ENCODE data around the gene GRIN2A.

GRIN2A gene

GRCh38 chr16:9971907-9972306, 210.3 kb downstream of the GRIN2A start:
- no CpG with 5 or more reads among the region's 2 CpGs for WGBS (ENCODE audit: extremely low coverage, insufficient coverage, low lambda C conversion rate)
- no peak overlapping the region for H2BK120ac ChIP-seq (ENCODE audit: low read depth, low read length)
- no peak overlapping the region for H3K18ac ChIP-seq (ENCODE audit: low read length)
- H3K56ac ChIP-seq (ENCODE audit: low read length), result no peak overlapping the region
- no peaks in the 10 kb centered on the region for H3K79me2 ChIP-seq (ENCODE audit: control insufficient read depth, insufficient read depth, low read length)
- H3K4ac ChIP-seq (ENCODE audit: low read depth, low read length), result no peak overlapping the region
- no peak overlapping the region for H4K8ac ChIP-seq (ENCODE audit: low read depth, low read length)
- no peak for DNase-seq
- H4K5ac ChIP-seq (ENCODE audit: low read length), result no peak overlapping the region
- H3K27me3 ChIP-seq (ENCODE audit: insufficient read depth, low read length, poor library complexity), result no peaks in the 10 kb centered on the region
- no peak overlapping the region for H2BK15ac ChIP-seq (replicated peaks; ENCODE audit: low read depth)
- no peak overlapping the region for H3K4me3 ChIP-seq (ENCODE audit: low read length)
- no peaks in the 10 kb centered on the region for H3K36me3 ChIP-seq (ENCODE audit: control insufficient read depth, insufficient read depth, low read length)
- H3K27ac ChIP-seq (ENCODE audit: low read depth, low read length), result no peak overlapping the region
- H3K79me1 ChIP-seq (ENCODE audit: low read length), result no peaks in the 10 kb centered on the region
- no peaks in the 10 kb centered on the region for H3K4me1 ChIP-seq (ENCODE audit: control insufficient read depth, low read depth, low read length)
- H2BK5ac ChIP-seq (ENCODE audit: low read length), result no peak overlapping the region
- H3K23ac ChIP-seq (ENCODE audit: low read length), result no peak overlapping the region
- no peak overlapping the region for H3K9ac ChIP-seq (ENCODE audit: low read length)
- no peak overlapping the region for H3K4me2 ChIP-seq (ENCODE audit: low read length)
- H2AK5ac ChIP-seq (ENCODE audit: low read length), result no peak overlapping the region

GRCh38 chr16:9970796-9971195, 211.4 kb downstream of the GRIN2A start:
- H4K8ac ChIP-seq (ENCODE audit: low read depth, low read length), result no peak overlapping the region
- no peak overlapping the region for H3K9ac ChIP-seq (ENCODE audit: low read length)
- H2AK5ac ChIP-seq (ENCODE audit: low read length), result no peak overlapping the region
- no peaks in the 10 kb centered on the region for H3K79me2 ChIP-seq (ENCODE audit: control insufficient read depth, insufficient read depth, low read length)
- no peak overlapping the region for H3K56ac ChIP-seq (ENCODE audit: low read length)
- DNase-seq, result no peak
- H4K5ac ChIP-seq (ENCODE audit: low read length), result no peak overlapping the region
- no peaks in the 10 kb centered on the region for H3K4me1 ChIP-seq (ENCODE audit: control insufficient read depth, low read depth, low read length)
- H3K27me3 ChIP-seq (ENCODE audit: insufficient read depth, low read length, poor library complexity), result no peaks in the 10 kb centered on the region
- no peak overlapping the region for H2BK5ac ChIP-seq (ENCODE audit: low read length)
- no peak overlapping the region for H3K27ac ChIP-seq (ENCODE audit: low read depth, low read length)
- H3K4ac ChIP-seq (ENCODE audit: low read depth, low read length), result no peak overlapping the region
- no peaks in the 10 kb centered on the region for H3K79me1 ChIP-seq (ENCODE audit: low read length)
- H3K23ac ChIP-seq (ENCODE audit: low read length), result no peak overlapping the region
- no peak overlapping the region for H3K4me2 ChIP-seq (ENCODE audit: low read length)
- no peak overlapping the region for H3K18ac ChIP-seq (ENCODE audit: low read length)
- no CpG with 5 or more reads among the region's 1 CpG for WGBS (ENCODE audit: extremely low coverage, insufficient coverage, low lambda C conversion rate)
- H2BK15ac ChIP-seq (replicated peaks; ENCODE audit: low read depth), result no peak overlapping the region
- no peak overlapping the region for H3K4me3 ChIP-seq (ENCODE audit: low read length)
- H3K36me3 ChIP-seq (ENCODE audit: control insufficient read depth, insufficient read depth, low read length), result no peaks in the 10 kb centered on the region
- no peak overlapping the region for H2BK120ac ChIP-seq (ENCODE audit: low read depth, low read length)

GRCh38 chr16:9970244-9970643, 212.0 kb downstream of the GRIN2A start:
- no peak overlapping the region for H2BK120ac ChIP-seq (ENCODE audit: low read depth, low read length)
- no peak for DNase-seq
- no peak overlapping the region for H3K56ac ChIP-seq (ENCODE audit: low read length)
- no peaks in the 10 kb centered on the region for H3K4me1 ChIP-seq (ENCODE audit: control insufficient read depth, low read depth, low read length)
- H3K9ac ChIP-seq (ENCODE audit: low read length), result no peak overlapping the region
- H3K23ac ChIP-seq (ENCODE audit: low read length), result no peak overlapping the region
- no peaks in the 10 kb centered on the region for H3K36me3 ChIP-seq (ENCODE audit: control insufficient read depth, insufficient read depth, low read length)
- no peak overlapping the region for H2AK5ac ChIP-seq (ENCODE audit: low read length)
- H3K27me3 ChIP-seq (ENCODE audit: insufficient read depth, low read length, poor library complexity), result no peaks in the 10 kb centered on the region
- no peak overlapping the region for H3K4me2 ChIP-seq (ENCODE audit: low read length)
- H3K79me1 ChIP-seq (ENCODE audit: low read length), result no peaks in the 10 kb centered on the region
- H3K4me3 ChIP-seq (ENCODE audit: low read length), result no peak overlapping the region
- H2BK15ac ChIP-seq (replicated peaks; ENCODE audit: low read depth), result no peak overlapping the region
- no peak overlapping the region for H3K18ac ChIP-seq (ENCODE audit: low read length)
- no peak overlapping the region for H2BK5ac ChIP-seq (ENCODE audit: low read length)
- H4K5ac ChIP-seq (ENCODE audit: low read length), result no peak overlapping the region
- H3K4ac ChIP-seq (ENCODE audit: low read depth, low read length), result no peak overlapping the region
- H4K8ac ChIP-seq (ENCODE audit: low read depth, low read length), result no peak overlapping the region
- WGBS (ENCODE audit: extremely low coverage, insufficient coverage, low lambda C conversion rate), result no CpG with 5 or more reads among the region's 2 CpGs
- no peaks in the 10 kb centered on the region for H3K79me2 ChIP-seq (ENCODE audit: control insufficient read depth, insufficient read depth, low read length)
- no peak overlapping the region for H3K27ac ChIP-seq (ENCODE audit: low read depth, low read length)

GRCh38 chr16:9969580-9969979, 212.6 kb downstream of the GRIN2A start:
- Histone ChIP-seq H3K9ac (ENCODE audit: low read length) (no peak overlapping the region), H3K79me1 (ENCODE audit: low read length) (no peaks in the 10 kb centered on the region), H3K4me3 (ENCODE audit: low read length) (no peak overlapping the region), H2BK120ac (ENCODE audit: low read depth, low read length) (no peak overlapping the region), H3K4me1 (ENCODE audit: control insufficient read depth, low read depth, low read length) (no peaks in the 10 kb centered on the region), H4K8ac (ENCODE audit: low read depth, low read length) (no peak overlapping the region), H3K4ac (ENCODE audit: low read depth, low read length) (no peak overlapping the region), H3K18ac (ENCODE audit: low read length) (no peak overlapping the region), H3K4me2 (ENCODE audit: low read length) (no peak overlapping the region), H3K27ac (ENCODE audit: low read depth, low read length) (no peak overlapping the region), H3K36me3 (ENCODE audit: control insufficient read depth, insufficient read depth, low read length) (no peaks in the 10 kb centered on the region), H3K27me3 (ENCODE audit: insufficient read depth, low read length, poor library complexity) (no peaks in the 10 kb centered on the region), H2AK5ac (ENCODE audit: low read length) (no peak overlapping the region), H4K5ac (ENCODE audit: low read length) (no peak overlapping the region), H3K56ac (ENCODE audit: low read length) (no peak overlapping the region), H2BK15ac (replicated peaks; ENCODE audit: low read depth) (no peak overlapping the region), H2BK5ac (ENCODE audit: low read length) (no peak overlapping the region), H3K23ac (ENCODE audit: low read length) (no peak overlapping the region), H3K79me2 (ENCODE audit: control insufficient read depth, insufficient read depth, low read length) (no peaks in the 10 kb centered on the region)
- WGBS (ENCODE audit: extremely low coverage, insufficient coverage, low lambda C conversion rate), result no CpG with 5 or more reads among the region's 4 CpGs
- DNase-seq, result peak; percentile 25

GRCh38 chr16:9966569-9967157, 215.6 kb downstream of the GRIN2A start:
- no CpG with 5 or more reads among the region's 9 CpGs for WGBS (ENCODE audit: extremely low coverage, insufficient coverage, low lambda C conversion rate)
- Histone ChIP-seq H3K27me3 (ENCODE audit: insufficient read depth, low read length, poor library complexity) (no peaks in the 10 kb centered on the region), H2AK5ac (ENCODE audit: low read length) (no peak overlapping the region), H3K23ac (ENCODE audit: low read length) (no peak overlapping the region), H3K27ac (ENCODE audit: low read depth, low read length) (no peak overlapping the region), H3K79me2 (ENCODE audit: control insufficient read depth, insufficient read depth, low read length) (no peaks in the 10 kb centered on the region), H4K5ac (ENCODE audit: low read length) (no peak overlapping the region), H3K4ac (ENCODE audit: low read depth, low read length) (no peak overlapping the region), H2BK15ac (replicated peaks; ENCODE audit: low read depth) (no peak overlapping the region), H3K4me2 (ENCODE audit: low read length) (no peak overlapping the region), H2BK120ac (ENCODE audit: low read depth, low read length) (no peak overlapping the region), H2BK5ac (ENCODE audit: low read length) (no peak overlapping the region), H4K8ac (ENCODE audit: low read depth, low read length) (no peak overlapping the region), H3K9ac (ENCODE audit: low read length) (no peak overlapping the region), H3K56ac (ENCODE audit: low read length) (no peak overlapping the region), H3K4me3 (ENCODE audit: low read length) (no peak overlapping the region), H3K79me1 (ENCODE audit: low read length) (no peaks in the 10 kb centered on the region), H3K36me3 (ENCODE audit: control insufficient read depth, insufficient read depth, low read length) (no peaks in the 10 kb centered on the region), H3K18ac (ENCODE audit: low read length) (no peak overlapping the region), H3K4me1 (ENCODE audit: control insufficient read depth, low read depth, low read length) (no peaks in the 10 kb centered on the region)
- DNase-seq, result peak; percentile 6

- no peak overlapping the region for H4K8ac ChIP-seq (ENCODE audit: low read depth, low read length)
- H3K27me3 ChIP-seq (ENCODE audit: insufficient read depth, low read length, poor library complexity), result no peaks in the 10 kb centered on the region
- H2BK120ac ChIP-seq (ENCODE audit: low read depth, low read length), result no peak overlapping the region
- DNase-seq, result no peak
- no peak overlapping the region for H2BK5ac ChIP-seq (ENCODE audit: low read length)
- no peak overlapping the region for H2BK15ac ChIP-seq (replicated peaks; ENCODE audit: low read depth)
- no peak overlapping the region for H2AK5ac ChIP-seq (ENCODE audit: low read length)
- H3K4ac ChIP-seq (ENCODE audit: low read depth, low read length), result no peak overlapping the region
- H4K5ac ChIP-seq (ENCODE audit: low read length), result no peak overlapping the region
- H3K36me3 ChIP-seq (ENCODE audit: control insufficient read depth, insufficient read depth, low read length), result no peaks in the 10 kb centered on the region
- no peak overlapping the region for H3K23ac ChIP-seq (ENCODE audit: low read length)
- no peak overlapping the region for H3K9ac ChIP-seq (ENCODE audit: low read length)
- WGBS (ENCODE audit: extremely low coverage, insufficient coverage, low lambda C conversion rate), result no CpG with 5 or more reads among the region's 3 CpGs
- H3K4me3 ChIP-seq (ENCODE audit: low read length), result no peak overlapping the region
- H3K79me1 ChIP-seq (ENCODE audit: low read length), result no peaks in the 10 kb centered on the region
- no peak overlapping the region for H3K27ac ChIP-seq (ENCODE audit: low read depth, low read length)
- H3K4me1 ChIP-seq (ENCODE audit: control insufficient read depth, low read depth, low read length), result no peaks in the 10 kb centered on the region
- H3K18ac ChIP-seq (ENCODE audit: low read length), result no peak overlapping the region
- H3K79me2 ChIP-seq (ENCODE audit: control insufficient read depth, insufficient read depth, low read length), result no peaks in the 10 kb centered on the region
- no peak overlapping the region for H3K4me2 ChIP-seq (ENCODE audit: low read length)
- H3K56ac ChIP-seq (ENCODE audit: low read length), result no peak overlapping the region
Measured at GRCh38 chr16:9965079-9965478, 217.1 kb downstream of the GRIN2A start.
